HAP-1 (cell line): ENCODE measurements around the gene CAGE1.

Source experiments
- DNase-seq, 2 experiments: peaks; one replicate each; pipeline ENCODE4 v3.0.0-alpha.2; 2016 to 2020; ENCODE audit warnings: low spot score in 2 of 2
- H3K27me3 ChIP-seq: fragments of 250-450 bp; sonication (Bioruptor Pico); 2 replicates; pipeline ENCODE4 v1.5.1; 2020; ENCODE audit warnings: low read depth, mild to moderate bottlenecking, moderate library complexity
- H3K36me3 ChIP-seq: fragments of 250-450 bp; sonication (Bioruptor Pico); replicated peaks from 2 replicates; pipeline ENCODE4 v1.5.1; 2020; ENCODE audit warnings: mild to moderate bottlenecking
- H3K4me1 ChIP-seq: fragments of 250-450 bp; sonication (Bioruptor Pico); 2 replicates; pipeline ENCODE4 v1.5.1; 2020; ENCODE audit warnings: mild to moderate bottlenecking
- H3K4me3 ChIP-seq: fragments of 250-450 bp; sonication (Bioruptor Pico); 2 replicates; pipeline ENCODE4 v1.5.1; 2020; ENCODE audit warnings: mild to moderate bottlenecking, moderate library complexity
- H3K9me3 ChIP-seq: fragments of 250-450 bp; sonication (Bioruptor Pico); 2 replicates; pipeline ENCODE4 v1.5.1; 2020; ENCODE audit warnings: mild to moderate bottlenecking, moderate library complexity
- in situ Hi-C: fragments of 300-500 bp; cut with MboI; formaldehyde crosslinking; loops from 3 replicates; pipeline ENCODE4 v1.14.3; 2020; ENCODE audit warnings: low sequenced_read_pairs, inconsistent platforms, mixed read lengths

Gene CAGE1

DNA sequence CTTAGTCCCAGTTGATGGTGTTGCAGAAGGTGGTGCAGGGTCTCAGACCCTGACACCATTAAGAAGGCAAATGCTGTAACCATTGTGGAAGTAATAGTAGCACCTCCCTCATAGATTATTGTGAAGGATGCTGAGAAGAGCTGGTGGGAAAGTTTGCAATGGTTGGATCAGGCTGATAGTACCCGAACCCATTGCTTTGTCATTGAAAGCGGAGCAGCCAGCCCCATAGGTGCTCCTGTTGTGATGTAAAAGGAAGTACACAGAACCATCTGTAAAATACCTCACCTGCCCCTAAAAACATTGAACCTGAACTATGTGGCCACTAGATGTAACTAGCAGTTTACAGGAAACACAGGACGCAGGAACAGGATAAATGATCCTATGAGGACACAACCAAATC lies 31.5 kb upstream of the CAGE1 start:
- H3K27me3 ChIP-seq = no peaks in the 10 kb centered on the region
- H3K4me1 ChIP-seq = no peaks in the 10 kb centered on the region; the same call in 1 of the 2 replicates
- in situ Hi-C loops = loop anchor here (25.0 kb wide), 1 partner anchor 466 kb away; no protein-coding TSS in a partner anchor
- H3K9me3 ChIP-seq = no peaks in the 10 kb centered on the region
- H3K4me3 ChIP-seq = no peak overlapping the region
- no peak for DNase-seq
- peaks cover 26% of the 10 kb centered on the region for H3K36me3 ChIP-seq

DNA sequence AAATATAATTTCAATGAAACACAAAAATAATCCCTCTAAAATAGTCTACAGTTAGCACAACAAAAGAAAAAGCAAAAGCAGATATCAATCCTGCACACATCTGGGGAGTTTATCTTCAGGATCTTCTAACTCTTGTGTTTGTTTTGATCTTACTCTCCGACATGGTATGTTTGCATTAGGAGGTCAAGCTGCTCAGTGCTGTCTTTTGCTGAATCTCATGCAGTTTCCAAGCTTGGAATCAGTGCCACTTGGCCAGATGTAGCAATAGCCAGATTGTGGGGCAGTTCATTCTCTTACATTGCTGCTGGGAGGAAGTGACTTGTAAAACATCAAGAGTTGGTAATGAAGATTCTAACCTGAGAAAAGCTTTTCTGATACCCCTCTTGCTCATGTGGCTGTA lies 29.5 kb upstream of the CAGE1 start:
- H3K4me3 ChIP-seq = no peak overlapping the region
- peaks cover 43% of the 10 kb centered on the region for H3K36me3 ChIP-seq
- in situ Hi-C loops = loop anchor here (25.0 kb wide), 1 partner anchor 468 kb away; no protein-coding TSS in a partner anchor
- peaks cover 2% of the 10 kb centered on the region for H3K4me1 ChIP-seq
- no peak for DNase-seq
- H3K27me3 ChIP-seq = no peaks in the 10 kb centered on the region
- no peaks in the 10 kb centered on the region for H3K9me3 ChIP-seq

DNA sequence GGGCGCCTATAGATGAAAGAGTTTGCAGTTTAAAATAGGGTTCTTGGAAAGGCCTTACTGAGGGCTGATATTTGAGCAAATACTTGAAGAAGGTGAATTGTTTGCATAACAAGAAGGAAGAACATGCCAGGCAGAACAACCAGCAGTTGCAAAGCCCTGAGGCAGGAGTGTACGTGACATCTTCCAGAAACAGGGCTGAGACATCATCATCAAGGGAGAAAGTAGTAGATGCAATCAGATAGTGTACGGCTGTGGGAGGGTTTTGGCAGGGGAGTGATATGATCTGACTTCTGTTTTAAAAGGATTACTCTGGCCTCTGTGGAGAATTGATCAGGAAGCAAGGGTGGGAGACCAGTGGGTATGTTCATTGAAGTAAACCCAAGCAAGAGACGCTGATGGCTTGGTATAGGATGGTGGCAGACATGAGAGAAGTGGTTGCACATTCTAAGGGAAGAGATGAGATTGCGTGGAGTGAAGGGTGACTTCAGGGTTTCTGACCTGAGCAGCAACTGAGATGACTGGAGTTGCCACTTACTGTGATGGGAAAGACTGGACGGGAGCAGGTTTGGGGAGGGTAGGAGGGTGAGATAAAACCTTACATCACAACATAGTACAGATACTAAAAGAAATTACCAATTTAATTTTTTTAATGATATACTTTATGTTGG lies 28.8 kb upstream of the CAGE1 start:
- DNase-seq = no peak
- Histone ChIP-seq H3K27me3 (no peaks in the 10 kb centered on the region), H3K9me3 (no peaks in the 10 kb centered on the region), H3K4me3 (no peak overlapping the region), H3K36me3 (peaks cover 45% of the 10 kb centered on the region), H3K4me1 (peaks cover 9% of the 10 kb centered on the region)
- in situ Hi-C loops = loop anchor here (25.0 kb wide), 1 partner anchor 469 kb away; no protein-coding TSS in a partner anchor

DNA sequence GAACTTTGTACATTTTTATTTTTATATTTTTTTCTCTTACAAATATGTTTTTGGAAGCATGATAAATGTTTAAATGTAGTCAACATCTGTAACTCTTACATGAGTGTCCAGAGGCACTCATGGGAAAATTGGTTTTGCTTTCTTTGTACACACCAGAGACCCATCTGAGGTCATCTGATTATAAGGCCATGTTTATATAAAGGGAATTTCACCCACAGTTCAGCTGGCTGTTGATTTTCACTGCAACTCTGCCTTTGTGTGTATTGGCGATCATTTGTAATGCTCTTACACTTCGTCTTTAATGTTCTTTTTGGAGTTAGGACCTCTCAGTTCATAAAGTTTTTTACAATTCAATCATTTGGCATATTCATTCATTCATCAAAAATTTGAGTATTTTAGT lies 28.1 kb upstream of the CAGE1 start:
- Histone ChIP-seq H3K9me3 (no peaks in the 10 kb centered on the region), H3K27me3 (no peaks in the 10 kb centered on the region), H3K4me3 (no peak overlapping the region), H3K36me3 (peaks cover 45% of the 10 kb centered on the region), H3K4me1 (peaks cover 15% of the 10 kb centered on the region)
- no peak for DNase-seq
- in situ Hi-C loops = loop anchor here (25.0 kb wide), 1 partner anchor 470 kb away; no protein-coding TSS in a partner anchor

DNA sequence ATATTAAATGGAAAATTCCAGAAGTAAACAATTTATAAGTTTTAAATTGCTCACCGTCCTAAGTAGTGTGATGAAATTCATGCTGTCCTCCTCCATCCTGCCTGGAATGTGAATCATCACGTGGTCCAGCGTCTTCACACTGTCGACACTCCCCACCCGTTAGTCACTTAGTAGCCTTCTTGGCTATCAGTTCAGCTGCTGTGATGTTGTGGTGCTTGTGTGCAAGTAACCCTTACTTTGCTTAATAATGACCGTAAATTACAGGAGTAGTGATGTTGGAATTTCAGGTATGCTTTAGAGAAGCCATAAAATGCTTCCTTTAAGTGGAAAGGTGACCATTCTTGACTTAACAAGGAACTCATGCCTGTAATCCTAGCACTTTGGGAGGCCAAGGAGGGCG lies 25.3 kb upstream of the CAGE1 start:
- Histone ChIP-seq H3K4me3 (no peak overlapping the region), H3K4me1 (peaks cover 23% of the 10 kb centered on the region), H3K9me3 (no peaks in the 10 kb centered on the region), H3K27me3 (no peaks in the 10 kb centered on the region), H3K36me3 (peaks cover 56% of the 10 kb centered on the region)
- DNase-seq = no peak
- in situ Hi-C loops = loop anchor here (25.0 kb wide), 1 partner anchor 472 kb away; no protein-coding TSS in a partner anchor

DNA sequence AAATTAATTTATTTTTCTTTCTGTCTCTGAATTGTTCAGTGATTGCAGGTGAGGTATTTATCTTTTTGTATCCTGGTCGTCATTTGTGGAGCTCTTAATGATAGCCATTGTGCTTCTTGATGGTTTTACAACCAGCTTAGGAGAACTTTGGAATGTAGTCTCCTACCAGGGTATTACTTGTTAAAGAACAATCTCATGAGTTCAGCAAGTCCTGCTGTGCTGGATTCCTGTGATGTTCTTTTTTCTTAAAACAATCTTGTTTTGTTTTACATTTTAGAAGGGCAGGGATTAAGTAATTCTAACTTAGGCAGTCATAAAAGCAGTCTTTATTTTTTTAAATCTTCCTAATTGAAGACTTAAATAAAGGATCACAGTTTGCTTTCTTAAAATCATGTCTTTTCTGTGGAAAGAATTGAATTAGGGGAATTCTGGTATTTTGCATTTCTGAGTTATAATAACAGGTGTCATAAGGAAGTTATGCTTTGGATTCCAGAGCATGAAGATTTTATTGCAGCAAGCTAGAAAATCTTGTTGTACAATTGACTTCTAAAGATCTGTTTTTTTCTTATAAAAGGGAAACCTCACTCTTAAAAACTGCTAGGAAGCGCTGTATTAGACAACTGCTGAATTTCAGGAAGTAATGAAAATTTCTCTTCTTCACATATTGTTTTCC lies 23.7 kb upstream of the CAGE1 start:
- Histone ChIP-seq H3K4me1 (peaks cover 23% of the 10 kb centered on the region), H3K36me3 (peaks cover 50% of the 10 kb centered on the region), H3K27me3 (no peaks in the 10 kb centered on the region), H3K4me3 (no peak overlapping the region), H3K9me3 (no peaks in the 10 kb centered on the region)
- peak in 1 of 2 experiments; percentile 85 for DNase-seq
- in situ Hi-C loops = loop anchor here (25.0 kb wide), 1 partner anchor 474 kb away; no protein-coding TSS in a partner anchor

DNA sequence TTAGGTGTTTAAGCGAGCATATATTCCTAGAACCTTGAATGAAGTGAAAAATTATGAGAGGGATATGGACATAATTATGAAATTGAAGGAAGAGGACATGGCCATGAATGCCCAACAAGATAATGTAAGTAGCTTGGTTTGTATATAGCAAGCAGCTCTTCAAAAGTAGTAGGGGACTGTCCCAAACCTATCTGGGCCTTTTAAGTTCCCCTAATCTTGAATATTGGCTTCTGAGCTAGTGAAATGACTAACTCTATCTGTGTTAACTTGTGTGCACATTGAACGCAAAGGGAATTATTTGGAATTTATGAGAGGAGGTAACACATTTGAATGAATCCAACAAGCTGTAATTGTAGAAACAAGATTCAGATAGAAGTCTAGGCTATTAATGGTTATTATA lies 21.8 kb upstream of the CAGE1 start:
- H3K4me1 ChIP-seq = peaks cover 23% of the 10 kb centered on the region
- no peak overlapping the region for H3K4me3 ChIP-seq
- in situ Hi-C loops = loop anchor here (25.0 kb wide), 1 partner anchor 476 kb away; no protein-coding TSS in a partner anchor
- no peaks in the 10 kb centered on the region for H3K9me3 ChIP-seq
- no peak for DNase-seq
- no peaks in the 10 kb centered on the region for H3K27me3 ChIP-seq
- peaks cover 48% of the 10 kb centered on the region for H3K36me3 ChIP-seq

DNA sequence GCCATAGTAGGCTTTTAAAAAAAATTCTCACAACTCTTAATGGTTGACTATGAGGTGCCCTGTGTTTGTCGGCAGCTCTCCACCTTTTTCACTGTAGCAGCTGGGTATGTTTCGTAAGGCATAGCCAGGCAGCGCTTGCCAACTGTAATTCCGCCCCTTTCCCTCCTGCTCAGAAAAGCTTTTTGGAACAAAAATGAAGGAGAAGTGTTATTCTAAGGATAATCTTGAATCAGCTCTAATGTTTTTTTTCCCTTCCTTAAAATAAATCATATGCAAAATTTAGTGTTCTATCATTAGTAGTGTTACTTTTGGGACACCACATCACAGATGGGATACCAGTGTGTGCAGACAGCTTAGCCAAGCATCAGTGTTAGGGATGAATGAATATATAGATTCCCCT lies 21.3 kb upstream of the CAGE1 start:
- H3K36me3 ChIP-seq = peaks cover 48% of the 10 kb centered on the region
- H3K27me3 ChIP-seq = no peaks in the 10 kb centered on the region
- H3K9me3 ChIP-seq = no peaks in the 10 kb centered on the region
- DNase-seq = no peak
- in situ Hi-C loops = loop anchor here (25.0 kb wide), 1 partner anchor 476 kb away; no protein-coding TSS in a partner anchor
- H3K4me3 ChIP-seq = no peak overlapping the region
- H3K4me1 ChIP-seq = peaks cover 23% of the 10 kb centered on the region

DNA sequence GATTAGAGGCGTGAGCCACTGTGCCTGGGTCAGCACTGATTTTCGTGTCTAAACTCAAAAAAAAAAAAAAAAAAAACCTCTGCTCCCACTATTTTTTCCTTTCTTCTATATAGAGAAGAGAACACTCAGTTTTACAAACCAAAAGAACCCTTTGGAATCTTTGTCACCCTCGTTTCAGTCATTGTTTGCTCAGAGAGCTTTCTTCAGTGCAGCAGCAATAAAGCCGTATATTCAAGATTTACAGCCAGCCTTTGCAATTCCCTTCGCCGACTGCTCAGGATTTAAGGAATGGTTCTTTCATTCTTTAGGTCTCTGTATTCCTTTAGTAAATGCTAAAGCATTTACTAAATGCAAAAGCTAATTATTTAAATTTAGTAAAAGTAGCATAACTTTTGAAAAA lies 20.2 kb upstream of the CAGE1 start:
- Histone ChIP-seq H3K9me3 (no peaks in the 10 kb centered on the region), H3K4me1 (peaks cover 21% of the 10 kb centered on the region), H3K36me3 (peaks cover 48% of the 10 kb centered on the region), H3K27me3 (no peaks in the 10 kb centered on the region), H3K4me3 (no peak overlapping the region)
- DNase-seq = peak; percentile 35 to 75
- in situ Hi-C loops = loop anchor here (10.0 to 25.0 kb wide), 2 partner anchors 175 to 478 kb away; no protein-coding TSS in a partner anchor

DNA sequence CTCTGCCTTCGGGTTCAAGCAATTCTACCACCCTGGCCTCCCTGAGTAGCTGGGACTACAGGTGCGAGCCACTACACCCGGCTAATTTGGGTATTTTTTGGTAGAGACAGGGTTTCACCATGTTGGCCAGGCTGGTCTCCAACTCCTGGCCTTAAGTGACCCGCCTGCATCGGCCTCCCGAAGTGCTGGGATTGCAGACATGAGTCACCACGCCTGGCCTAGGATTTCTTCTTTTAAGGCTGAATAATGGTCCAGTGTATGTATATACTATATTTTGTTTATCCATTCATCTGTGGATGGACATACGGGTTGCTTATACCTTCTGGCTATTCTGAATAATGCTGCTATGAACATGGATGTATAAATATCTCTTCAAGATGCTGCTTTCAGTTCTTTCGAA lies 17.2 kb upstream of the CAGE1 start:
- peaks cover 7% of the 10 kb centered on the region for H3K4me1 ChIP-seq
- peaks cover 64% of the 10 kb centered on the region for H3K36me3 ChIP-seq
- no peaks in the 10 kb centered on the region for H3K27me3 ChIP-seq
- H3K4me3 ChIP-seq = no peak overlapping the region
- DNase-seq = no peak
- in situ Hi-C loops = loop anchor here (10.0 to 25.0 kb wide), 2 partner anchors 178 to 481 kb away; no protein-coding TSS in a partner anchor
- H3K9me3 ChIP-seq = no peaks in the 10 kb centered on the region

DNA sequence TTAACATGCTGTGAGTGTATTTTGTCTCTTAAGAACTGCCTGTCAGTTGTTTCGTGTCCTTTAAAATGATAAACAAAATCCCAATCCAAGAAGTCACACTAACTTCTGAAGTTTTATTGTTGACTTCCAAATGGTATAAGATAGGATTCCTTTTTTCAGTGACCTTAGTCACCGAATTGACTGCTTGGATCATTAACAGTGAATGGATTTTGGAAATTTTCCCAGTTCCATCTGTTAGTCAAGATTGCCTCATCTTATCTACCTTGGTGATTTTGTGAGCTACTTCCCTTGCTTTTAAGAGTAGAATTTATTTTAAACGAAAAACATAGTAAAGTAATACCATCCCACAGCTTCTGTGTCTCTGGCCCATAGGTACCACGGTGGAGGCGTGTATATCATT lies 15.0 kb upstream of the CAGE1 start:
- peaks cover 72% of the 10 kb centered on the region for H3K36me3 ChIP-seq
- in situ Hi-C loops = loop anchor here (10.0 to 25.0 kb wide), 2 partner anchors 180 to 483 kb away; no protein-coding TSS in a partner anchor
- no peaks in the 10 kb centered on the region for H3K9me3 ChIP-seq
- H3K4me3 ChIP-seq = no peak overlapping the region
- no peaks in the 10 kb centered on the region for H3K27me3 ChIP-seq
- DNase-seq = no peak
- no peaks in the 10 kb centered on the region for H3K4me1 ChIP-seq

DNA sequence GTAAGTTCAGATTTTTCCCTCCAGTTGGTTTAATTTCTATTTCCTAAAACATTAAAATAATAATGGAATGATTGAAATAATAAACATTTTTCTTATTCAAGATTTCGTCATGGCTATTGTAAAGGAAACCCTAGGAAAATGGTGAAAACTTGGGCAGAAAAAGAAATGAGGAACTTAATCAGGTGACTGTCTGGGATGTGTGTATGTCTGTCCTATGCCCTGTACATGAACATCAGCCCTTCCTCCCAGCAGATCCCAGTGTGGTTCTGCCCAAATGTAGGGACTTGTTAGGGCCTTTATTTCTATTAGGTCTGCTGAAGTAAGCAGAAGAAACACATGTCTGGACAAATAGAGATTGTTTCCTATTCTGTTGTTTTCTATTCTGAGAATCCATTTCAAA lies 13.2 kb upstream of the CAGE1 start:
- H3K27me3 ChIP-seq = no peaks in the 10 kb centered on the region
- in situ Hi-C loops = loop anchor here (10.0 to 25.0 kb wide), 2 partner anchors 182 to 485 kb away; no protein-coding TSS in a partner anchor
- no peak for DNase-seq
- no peaks in the 10 kb centered on the region for H3K9me3 ChIP-seq
- peaks cover 79% of the 10 kb centered on the region for H3K36me3 ChIP-seq
- H3K4me1 ChIP-seq = no peaks in the 10 kb centered on the region
- H3K4me3 ChIP-seq = no peak overlapping the region

DNA sequence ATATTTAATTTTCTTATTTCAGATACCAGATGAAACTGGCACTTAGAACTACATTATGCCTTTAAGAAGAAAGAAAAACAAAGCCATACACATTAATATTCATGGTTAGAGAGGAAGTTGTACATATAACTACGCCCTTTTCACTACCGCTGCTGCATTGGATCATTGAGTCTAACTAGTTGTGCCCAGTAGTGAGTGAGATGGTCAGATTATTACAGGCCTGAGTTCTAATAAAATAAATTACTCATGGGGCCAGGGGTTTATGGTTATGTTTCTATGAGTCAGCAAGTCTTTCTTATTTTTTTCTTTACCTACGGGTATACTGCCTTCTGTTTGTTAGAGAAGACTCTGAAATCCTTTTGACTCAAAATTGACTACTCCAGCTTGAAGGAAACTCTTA lies 11.5 kb upstream of the CAGE1 start:
- no peaks in the 10 kb centered on the region for H3K27me3 ChIP-seq
- H3K36me3 ChIP-seq = peaks cover 82% of the 10 kb centered on the region
- no peaks in the 10 kb centered on the region for H3K4me1 ChIP-seq
- H3K4me3 ChIP-seq = no peak overlapping the region
- no peaks in the 10 kb centered on the region for H3K9me3 ChIP-seq
- in situ Hi-C loops = loop anchor here (10.0 to 25.0 kb wide), 2 partner anchors 184 to 486 kb away; no protein-coding TSS in a partner anchor
- no peak for DNase-seq

DNA sequence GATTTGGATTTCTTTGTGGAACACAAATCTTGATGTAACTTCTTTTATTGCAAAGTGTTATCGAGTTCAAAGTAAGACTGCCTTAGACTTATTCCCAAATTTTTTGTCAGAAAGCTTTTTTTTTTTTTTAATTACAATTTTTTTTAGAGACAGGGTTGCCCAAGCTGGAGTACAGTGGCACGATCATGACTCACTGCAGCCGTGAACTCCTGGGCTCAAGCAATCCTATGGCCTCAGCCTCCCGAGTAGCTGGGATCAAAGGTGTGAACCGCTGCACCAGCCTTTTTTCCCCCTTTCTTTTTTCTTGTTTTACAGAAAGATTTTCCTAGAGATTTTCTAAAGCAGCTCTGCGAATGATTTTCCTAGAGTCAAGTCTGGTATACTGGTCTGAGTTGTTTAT lies 2.9 kb upstream of the CAGE1 start:
- Histone ChIP-seq H3K4me3 (no peak overlapping the region), H3K27me3 (no peaks in the 10 kb centered on the region), H3K9me3 (no peaks in the 10 kb centered on the region), H3K36me3 (peaks cover 38% of the 10 kb centered on the region), H3K4me1 (peaks cover 14% of the 10 kb centered on the region)
- in situ Hi-C loops = loop anchor here (5.0 kb wide), 1 partner anchor 90 kb away; no protein-coding TSS in a partner anchor
- DNase-seq = no peak
